NCI-H1436 (cell line): ENCODE results near the gene GRPEL1.

ENCODE experiments used
- DNase-seq: peaks from one replicate; lab custom pipeline; 2025; lab: John Stamatoyannopoulos, UW

The GRPEL1 gene

GRCh38 chr4:7063362-7063761 lies 4.5 kb downstream of the GRPEL1 start:
- DNase-seq = no peak

- no peak for DNase-seq
Observed at GRCh38 chr4:7062816-7063215, 5.0 kb downstream of the GRPEL1 start.

GRCh38 chr4:7061815-7062214 lies 6.0 kb downstream of the GRPEL1 start:
- DNase-seq = no peak

- no peak for DNase-seq
Observed at GRCh38 chr4:7060346-7061150, 7.3 kb downstream of the GRPEL1 start.

GRCh38 chr4:7059662-7060061 lies 8.2 kb downstream of the GRPEL1 start:
- no peak for DNase-seq

GRCh38 chr4:7058792-7059191 lies 9.1 kb downstream of the GRPEL1 start:
- DNase-seq = no peak

- DNase-seq = no peak
Observed at GRCh38 chr4:7055990-7056325, 11.9 kb downstream of the GRPEL1 start.

- no peak for DNase-seq
Observed at GRCh38 chr4:7055111-7055989, 12.5 kb downstream of the GRPEL1 start.

- no peak for DNase-seq
Observed at GRCh38 chr4:7054106-7054880, 13.6 kb downstream of the GRPEL1 start.

- DNase-seq = no peak
Observed at GRCh38 chr4:7052923-7053715, 14.7 kb downstream of the GRPEL1 start.

- no peak for DNase-seq
Observed at GRCh38 chr4:7052313-7052712, 15.6 kb downstream of the GRPEL1 start.

GRCh38 chr4:7051905-7052304 lies 16.0 kb downstream of the GRPEL1 start:
- no peak for DNase-seq

- DNase-seq = no peak
Observed at GRCh38 chr4:7051144-7051495, 16.7 kb downstream of the GRPEL1 start.

- DNase-seq = no peak
Observed at GRCh38 chr4:7050481-7051143, 17.3 kb downstream of the GRPEL1 start.

GRCh38 chr4:7049739-7050138 lies 18.1 kb downstream of the GRPEL1 start:
- no peak for DNase-seq

- no peak for DNase-seq
Observed at GRCh38 chr4:7049295-7049694, 18.6 kb downstream of the GRPEL1 start.

- no peak for DNase-seq
Observed at GRCh38 chr4:7048642-7049041, 19.2 kb downstream of the GRPEL1 start.

GRCh38 chr4:7046971-7047370 lies 20.9 kb downstream of the GRPEL1 start:
- no peak for DNase-seq

GRCh38 chr4:7045961-7046921 lies 21.6 kb downstream of the GRPEL1 start:
- DNase-seq = no peak

GRCh38 chr4:7045553-7045952 lies 22.3 kb downstream of the GRPEL1 start:
- DNase-seq = no peak
